Measurements from ENCODE around the gene CD300LG.
"Not testable (repeated sequence)": the region's sequence is repeated elsewhere in the genome, so short reads cannot be mapped to it uniquely, and the experiment has no call there.

The CD300LG gene

GRCh38 chr17:43854498-43854897 lies 7.5 kb downstream of the CD300LG start:
- no peak for DNase-seq (ENCODE audit: low read depth in 2 of 2)

- DNase-seq (ENCODE audit: low read depth in 2 of 2), result no peak
Measured at GRCh38 chr17:43855061-43855460, 8.1 kb downstream of the CD300LG start.

DNA sequence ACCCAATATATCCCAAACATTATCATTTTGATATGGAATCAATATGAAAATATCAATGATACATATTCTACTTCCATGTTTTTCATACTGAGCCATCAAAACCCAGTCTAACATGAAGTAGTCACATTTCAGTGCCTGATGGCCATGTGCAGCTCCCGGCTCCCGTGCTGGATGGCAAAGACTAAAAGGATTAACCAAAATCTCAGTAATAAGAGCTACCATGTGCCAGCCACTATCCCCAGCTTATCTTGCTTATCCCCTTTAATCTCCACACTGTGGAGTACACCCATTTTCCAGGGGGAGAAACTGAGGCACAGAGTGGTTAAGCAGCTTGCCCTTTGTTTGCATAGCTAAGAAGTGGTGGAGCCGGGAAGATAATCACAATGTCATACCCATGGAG lies 9.2 kb downstream of the CD300LG start:
- DNase-seq (ENCODE audit: low read depth in 2 of 2), result no peak

DNA sequence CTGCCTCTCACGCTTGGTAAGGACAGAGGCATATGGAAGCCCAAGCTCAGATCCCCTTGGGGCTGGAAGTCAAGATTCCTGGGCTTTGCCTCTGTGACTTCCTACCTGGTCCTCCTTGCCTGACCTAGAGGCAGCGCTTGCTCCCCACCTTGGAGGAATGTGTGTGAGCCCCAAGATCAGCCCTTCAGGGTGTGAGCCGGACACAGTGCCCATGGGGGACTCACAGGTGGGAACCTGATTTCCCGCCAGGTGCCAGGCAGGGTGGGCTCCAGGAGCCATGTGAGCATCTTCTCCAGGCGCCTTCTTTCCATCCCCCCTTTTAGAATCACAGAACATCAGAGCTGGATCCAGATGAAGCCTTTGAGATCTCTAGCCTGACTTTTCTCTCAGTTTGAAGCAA lies 10.2 kb downstream of the CD300LG start:
- no peak for DNase-seq (ENCODE audit: low read depth in 2 of 2)

DNA sequence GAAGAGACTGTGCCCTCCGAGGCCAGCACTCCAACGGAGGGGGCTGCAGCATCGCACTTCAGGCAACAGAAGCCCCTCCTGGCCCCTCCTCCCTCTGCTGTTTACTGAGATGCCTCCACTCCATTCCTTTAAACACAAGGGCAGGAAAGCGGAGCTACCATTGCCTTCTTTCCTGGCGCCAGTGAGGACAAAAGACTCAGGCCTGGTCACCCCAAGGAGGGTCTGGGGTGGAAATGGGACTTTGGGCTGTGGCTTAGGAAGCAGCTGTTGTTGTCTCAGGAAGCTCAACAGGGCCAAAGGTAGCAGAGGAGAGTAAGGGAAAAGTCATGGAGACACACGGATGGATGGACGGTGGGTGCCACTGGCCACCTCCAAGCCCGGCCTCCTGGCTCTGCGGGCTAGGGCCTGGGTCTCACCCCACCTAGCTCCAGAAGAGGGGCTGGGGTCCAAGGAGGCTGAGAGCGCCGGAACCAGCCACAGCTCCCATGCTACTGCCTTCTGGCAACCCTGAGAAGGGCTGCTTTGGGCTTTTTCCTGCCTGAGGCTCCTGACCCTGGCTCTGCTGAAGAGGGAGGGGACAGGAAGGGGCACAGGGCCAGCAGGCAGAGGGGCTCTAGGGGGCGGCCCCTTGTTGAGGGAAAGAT lies 11.1 kb downstream of the CD300LG start:
- DNase-seq (ENCODE audit: low read depth in 2 of 2), result no peak

DNA sequence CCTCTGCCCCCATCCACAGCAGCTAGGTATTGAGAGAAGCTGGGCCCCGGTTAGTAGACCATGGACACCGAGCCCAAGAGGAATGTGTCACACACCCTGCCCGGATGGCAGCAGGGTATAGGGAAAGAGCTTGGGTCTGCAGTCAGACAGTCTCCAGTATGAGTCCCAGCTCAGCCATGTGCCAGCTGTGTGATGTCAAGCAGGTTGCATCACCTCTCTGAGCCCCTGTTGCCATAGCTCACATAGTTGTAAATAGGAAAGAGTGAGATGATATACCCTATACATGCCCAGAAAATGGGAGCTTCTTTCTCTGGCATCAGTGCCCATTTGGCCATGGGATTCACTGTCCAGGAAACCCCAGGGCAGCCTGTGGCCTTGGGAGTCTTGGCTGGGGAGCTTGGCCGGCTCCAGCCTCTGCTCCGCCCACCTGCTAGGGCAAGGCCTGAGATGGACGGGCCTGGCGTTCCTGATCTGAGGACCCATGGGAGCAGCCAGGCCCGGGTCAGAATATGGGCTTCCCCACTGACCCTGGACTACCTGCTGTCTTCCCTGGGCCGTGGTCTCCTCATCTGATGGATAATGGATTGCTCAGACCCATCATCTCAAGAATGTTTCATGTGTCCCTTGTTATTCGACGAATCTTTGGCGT lies 13.2 kb downstream of the CD300LG start:
- no peak for DNase-seq (ENCODE audit: low read depth in 2 of 2)

- DNase-seq (ENCODE audit: low read depth in 2 of 2), result no peak
Measured at GRCh38 chr17:43860927-43861622, 14.1 kb downstream of the CD300LG start.

DNA sequence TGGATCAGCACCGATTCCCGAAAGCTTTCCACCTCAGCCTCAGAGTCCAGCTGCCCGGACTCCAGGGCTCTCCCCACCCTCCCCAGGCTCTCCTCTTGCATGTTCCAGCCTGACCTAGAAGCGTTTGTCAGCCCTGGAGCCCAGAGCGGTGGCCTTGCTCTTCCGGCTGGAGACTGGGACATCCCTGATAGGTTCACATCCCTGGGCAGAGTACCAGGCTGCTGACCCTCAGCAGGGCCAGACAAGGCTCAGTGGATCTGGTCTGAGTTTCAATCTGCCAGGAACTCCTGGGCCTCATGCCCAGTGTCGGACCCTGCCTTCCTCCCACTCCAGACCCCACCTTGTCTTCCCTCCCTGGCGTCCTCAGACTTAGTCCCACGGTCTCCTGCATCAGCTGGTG lies 15.0 kb downstream of the CD300LG start:
- no peak for DNase-seq (ENCODE audit: low read depth in 2 of 2)

DNA sequence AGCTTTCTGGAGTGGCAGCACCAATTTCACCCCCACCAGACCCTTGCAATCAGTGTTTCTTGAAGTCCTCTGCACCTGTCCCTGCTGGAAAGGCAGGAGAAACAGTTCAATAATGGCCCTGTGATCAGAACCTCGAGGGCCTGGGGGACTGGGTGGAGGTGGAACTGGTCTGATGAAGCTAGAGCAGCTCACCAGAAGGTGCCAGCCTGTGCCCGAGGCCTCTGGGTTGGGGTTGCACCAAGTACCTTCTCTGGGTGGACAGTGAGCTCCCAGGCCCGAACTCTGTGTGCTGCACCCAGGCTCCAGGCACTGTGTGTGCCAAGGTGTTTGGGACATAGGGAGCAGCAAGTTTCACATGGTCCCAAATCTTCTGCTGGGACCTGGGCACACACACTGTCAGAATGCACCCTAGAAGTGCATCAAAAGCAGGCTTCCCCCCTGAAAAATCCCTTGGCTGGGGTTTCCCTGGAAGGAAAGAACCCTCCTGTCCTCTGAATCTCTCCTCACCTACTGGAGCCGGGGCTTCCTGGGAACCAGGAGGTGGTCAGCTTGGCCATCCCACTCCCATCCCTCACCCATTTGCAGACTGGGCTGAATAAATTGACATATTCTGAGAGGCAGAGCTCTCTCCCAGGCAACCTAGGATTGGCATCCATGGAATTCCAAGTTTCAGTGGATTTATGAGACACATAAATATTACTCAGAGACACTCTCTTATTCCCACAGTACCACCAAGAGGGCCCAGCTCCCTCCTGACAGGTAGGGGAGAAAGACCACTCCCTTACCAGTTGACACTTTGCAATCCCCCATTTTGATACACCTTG lies 17.4 kb downstream of the CD300LG start:
- no peak for DNase-seq (ENCODE audit: low read depth in 2 of 2)

DNA sequence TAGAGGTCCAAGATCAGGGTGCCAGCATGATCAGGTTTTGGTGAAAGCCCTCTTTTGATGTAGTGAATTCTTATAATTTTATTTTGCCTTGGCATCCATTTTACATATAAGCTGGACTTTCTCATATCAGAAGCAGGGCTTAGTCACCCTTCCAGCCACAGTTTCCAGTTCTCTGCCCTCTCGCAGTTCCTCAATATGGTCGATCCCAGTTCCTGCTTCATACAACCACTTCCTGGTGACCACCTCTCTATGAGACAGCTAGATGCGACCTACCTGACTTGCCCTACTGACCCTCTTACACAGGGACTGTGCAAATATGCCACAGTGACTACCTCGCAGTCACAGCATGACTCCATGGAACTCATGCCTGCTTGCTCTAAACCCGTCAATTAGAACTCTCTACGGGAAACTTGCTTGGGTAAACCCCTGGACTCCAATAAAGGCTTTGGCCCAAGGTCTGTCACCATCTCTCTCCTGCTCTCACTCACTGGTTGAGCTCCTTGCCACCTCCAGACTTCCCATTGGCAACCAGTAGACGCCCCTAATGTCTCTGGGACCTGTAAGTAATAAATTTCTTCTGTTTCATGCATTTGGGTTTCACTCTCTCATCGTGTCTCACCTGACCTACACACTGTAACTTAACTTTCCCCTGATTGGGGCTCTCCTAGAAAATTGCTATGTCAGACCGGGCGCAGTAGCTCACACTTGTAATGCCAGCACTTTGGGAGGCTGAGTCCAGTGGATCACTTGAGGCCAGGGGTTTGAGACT lies 21.4 kb downstream of the CD300LG start:
- DNase-seq (ENCODE audit: low read depth in 2 of 2), result no peak

DNA sequence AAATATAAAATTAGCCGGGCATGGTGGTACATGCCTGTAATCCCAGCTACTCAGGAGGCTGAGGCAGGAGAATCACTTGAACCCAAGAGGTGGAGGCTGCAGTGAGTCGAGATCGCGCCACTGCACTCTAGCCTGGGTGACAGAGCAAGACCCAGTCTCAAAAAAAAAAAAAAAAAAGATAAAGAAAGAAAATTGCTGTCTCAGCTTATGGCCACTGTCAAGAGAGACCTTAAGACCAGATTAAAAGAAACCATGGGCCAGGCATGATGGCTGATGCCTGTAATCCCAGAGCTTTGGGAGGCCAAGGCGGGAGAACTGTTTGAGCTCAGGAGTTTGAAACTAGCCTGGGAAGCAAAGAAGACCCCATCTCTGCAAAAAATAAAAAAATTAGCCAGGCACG lies 22.1 kb downstream of the CD300LG start:
- DNase-seq (ENCODE audit: low read depth in 2 of 2), result not testable (repeated sequence)

DNA sequence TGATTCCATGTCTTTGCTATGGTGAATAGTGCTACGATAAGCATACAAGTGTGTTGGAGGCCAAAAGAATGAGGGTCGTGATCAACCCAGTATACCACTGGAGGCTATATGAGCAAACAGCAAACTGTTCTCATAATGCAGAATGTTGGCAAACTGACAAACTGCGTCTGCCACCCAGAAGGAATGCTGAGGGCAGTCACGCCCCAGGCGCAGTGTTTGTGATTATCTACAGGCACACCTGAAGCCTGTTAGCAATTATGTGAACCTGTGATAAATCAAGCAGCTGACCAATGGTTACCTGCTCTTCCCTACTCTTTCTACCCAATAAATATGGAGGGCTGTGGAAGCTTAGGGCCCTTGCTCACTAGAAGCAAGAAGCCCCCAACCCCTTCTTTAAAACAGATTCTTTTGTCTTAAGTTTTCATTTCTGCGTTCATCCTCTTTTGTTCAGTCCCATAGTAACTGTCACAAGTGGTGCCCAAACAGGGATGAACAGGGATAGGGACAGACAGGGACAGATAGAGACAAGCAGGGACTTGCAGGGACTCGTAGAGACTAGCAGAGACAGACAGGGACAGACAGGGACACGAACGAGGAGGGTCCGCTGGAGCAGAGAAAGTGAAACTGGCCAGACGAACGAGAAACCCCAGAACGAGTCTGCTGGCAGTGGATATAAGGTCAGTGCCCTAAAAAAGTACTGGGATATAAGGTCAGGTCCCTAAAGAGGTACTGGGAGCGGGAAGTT lies 25.1 kb downstream of the CD300LG start:
- no peak for DNase-seq (ENCODE audit: low read depth in 2 of 2)

DNA sequence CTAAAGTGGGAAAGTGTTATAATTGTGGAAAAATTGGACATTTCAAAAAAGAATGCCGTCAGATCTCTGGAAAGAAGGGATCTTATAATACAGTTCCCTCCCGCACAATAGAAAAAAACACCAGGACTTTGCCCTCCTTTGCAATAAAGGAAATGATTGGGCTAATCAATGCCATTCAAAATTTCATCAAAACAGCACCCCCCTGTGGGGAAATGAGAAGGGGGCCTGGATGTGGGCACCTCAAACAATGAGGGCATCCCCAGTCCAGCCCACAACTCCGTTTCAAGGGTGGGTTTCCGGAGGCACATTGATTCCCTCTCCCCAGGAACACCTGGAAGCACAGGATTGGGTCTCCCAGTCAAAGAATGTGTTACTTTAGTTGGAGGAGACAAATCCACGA lies 26.1 kb downstream of the CD300LG start:
- DNase-seq (ENCODE audit: low read depth in 2 of 2), result no peak

GRCh38 chr17:43873815-43874214 lies 26.8 kb downstream of the CD300LG start:
- DNase-seq (ENCODE audit: low read depth in 2 of 2), result no peak

DNA sequence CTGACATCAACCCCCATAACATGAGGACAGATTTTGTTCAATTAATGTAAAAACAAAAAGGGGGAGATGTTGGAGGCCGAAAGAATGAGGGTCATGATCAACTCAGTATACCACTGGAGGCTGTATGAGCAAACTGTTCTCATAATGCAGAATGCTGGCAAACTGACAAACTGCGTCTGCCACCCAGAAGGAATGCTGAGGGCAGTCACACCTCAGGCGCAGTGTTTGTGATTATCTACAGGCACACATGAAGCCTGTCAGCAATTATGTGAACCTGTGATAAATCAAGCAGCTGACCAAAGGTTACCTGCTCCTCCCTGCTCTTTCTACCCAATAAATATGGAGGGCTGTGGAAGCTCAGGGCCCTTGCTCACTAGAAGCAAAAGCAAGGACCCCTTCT lies 27.3 kb downstream of the CD300LG start:
- no peak for DNase-seq (ENCODE audit: low read depth in 2 of 2)

DNA sequence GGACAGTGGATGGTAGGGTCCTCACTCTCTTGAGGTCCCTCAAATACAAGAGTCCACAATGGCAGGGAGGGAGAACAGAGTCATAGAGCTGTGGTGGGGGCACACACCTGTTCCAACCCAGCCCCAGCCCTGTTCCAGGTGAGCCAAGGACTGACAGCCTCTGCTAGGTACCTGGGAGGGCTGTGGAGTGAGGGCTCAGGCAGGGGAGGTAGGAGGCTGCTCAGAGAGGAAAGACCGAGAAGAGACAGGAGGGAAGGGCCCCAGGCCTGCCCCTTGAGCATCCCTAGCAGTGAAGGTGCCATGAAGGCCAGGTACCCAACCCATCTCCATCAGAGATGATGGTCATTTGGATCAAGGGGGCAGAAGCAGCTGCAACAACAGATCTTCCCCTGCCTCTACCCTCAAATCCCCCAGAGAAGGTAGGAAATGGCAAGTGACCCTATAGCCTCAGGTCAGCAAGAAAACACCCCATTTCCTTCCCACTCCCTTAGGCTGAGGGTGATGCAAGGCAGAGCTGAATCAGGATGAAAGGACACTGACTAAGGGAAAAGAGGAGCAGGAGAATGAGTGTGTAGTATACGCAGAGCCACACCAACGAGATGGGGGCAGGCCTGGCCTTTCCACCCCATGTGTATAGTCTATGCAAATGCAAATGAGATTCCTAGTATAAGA lies 28.6 kb downstream of the CD300LG start:
- DNase-seq (ENCODE audit: low read depth in 2 of 2), result no peak

GRCh38 chr17:43877031-43877430 lies 30.1 kb downstream of the CD300LG start:
- no peak for DNase-seq (ENCODE audit: low read depth in 2 of 2)

- no peak for DNase-seq (ENCODE audit: low read depth in 2 of 2)
Measured at GRCh38 chr17:43877451-43878155, 30.6 kb downstream of the CD300LG start.
